ENCODE measurements around the gene TTC4. TPM values are rescaled to one million over a fixed set of nuclear protein-coding genes. Genes with fewer than 3 reads are reported as not detected.

Gene TTC4
- total RNA-seq, 1 donor from 2014 or later: 16.4 TPM

GRCh38 chr1:54697896-54698295, 17.8 kb upstream of the TTC4 start:
- Histone ChIP-seq H3K36me3 (no peaks in the 10 kb centered on the region), H3K4me1 (no peaks in the 10 kb centered on the region), H3K27ac (no peak overlapping the region), H3K9me3 (no peaks in the 10 kb centered on the region), H3K4me3 (no peak overlapping the region), H3K27me3 (no peaks in the 10 kb centered on the region)
- TF ChIP-seq CTCF (IDR thresholded peaks at IDR 0.05): no peak
- intact Hi-C loops (cut with DNase I): no loop called here
- ATAC-seq (no peak), DNase-seq (no peak)

- no peak overlapping the region for H3K27ac ChIP-seq
- intact Hi-C loops (cut with DNase I): no loop called here
- H3K9me3 ChIP-seq: no peaks in the 10 kb centered on the region
- H3K4me1 ChIP-seq: no peaks in the 10 kb centered on the region
- H3K4me3 ChIP-seq: no peak overlapping the region
- no peak for DNase-seq
- H3K36me3 ChIP-seq: no peaks in the 10 kb centered on the region
- H3K27me3 ChIP-seq: no peaks in the 10 kb centered on the region
- ATAC-seq: no peak
- no peak for TF ChIP-seq CTCF (IDR thresholded peaks at IDR 0.05)
Observed at GRCh38 chr1:54698346-54698745, 17.3 kb upstream of the TTC4 start.

DNA sequence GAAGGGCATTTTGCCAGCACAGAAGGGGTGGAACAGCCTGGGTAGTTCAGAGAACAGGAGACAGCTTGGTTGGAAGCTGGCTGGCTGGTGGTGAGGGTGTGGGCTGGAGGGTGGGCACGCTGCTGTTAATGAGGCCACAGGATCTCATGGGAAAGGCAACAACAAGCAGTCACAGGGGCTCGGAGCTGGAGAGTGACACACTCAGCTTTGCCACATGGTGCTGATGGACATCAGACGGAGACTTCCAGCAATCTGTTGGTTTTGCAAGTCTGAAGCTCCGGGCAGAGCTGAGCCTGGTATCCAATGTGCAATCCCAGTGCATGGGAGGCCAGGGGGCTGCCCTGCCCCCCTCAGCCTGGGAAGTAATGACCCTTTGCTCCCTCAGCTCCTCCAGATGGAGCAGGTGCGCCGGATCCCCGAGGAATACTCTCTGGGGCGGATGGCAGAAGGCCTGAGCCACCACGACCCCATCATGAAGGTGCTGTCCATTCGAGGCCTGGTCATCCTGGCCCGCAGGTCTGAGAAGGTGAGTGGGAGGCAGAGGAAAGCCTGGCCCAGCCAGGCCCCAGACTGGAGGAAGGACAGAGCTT, 15.6 kb upstream of the TTC4 start:
- Histone ChIP-seq H3K9me3 (no peaks in the 10 kb centered on the region), H3K4me3 (no peak overlapping the region), H3K27ac (no peak overlapping the region), H3K27me3 (no peaks in the 10 kb centered on the region), H3K36me3 (no peaks in the 10 kb centered on the region), H3K4me1 (no peaks in the 10 kb centered on the region)
- no peak for TF ChIP-seq CTCF (IDR thresholded peaks at IDR 0.05)
- intact Hi-C loops (cut with DNase I): no loop called here
- DNase-seq (no peak), ATAC-seq (no peak)

GRCh38 chr1:54701066-54701465, 14.6 kb upstream of the TTC4 start:
- no peak for DNase-seq
- intact Hi-C loops (cut with DNase I): no loop called here
- Histone ChIP-seq H3K36me3 (no peaks in the 10 kb centered on the region), H3K4me1 (no peaks in the 10 kb centered on the region), H3K27me3 (no peaks in the 10 kb centered on the region), H3K27ac (no peak overlapping the region), H3K9me3 (no peaks in the 10 kb centered on the region), H3K4me3 (no peak overlapping the region)
- TF ChIP-seq CTCF (IDR thresholded peaks at IDR 0.05): no peak
- no peak for ATAC-seq

GRCh38 chr1:54701996-54702395, 13.7 kb upstream of the TTC4 start:
- ATAC-seq (no peak), DNase-seq (no peak)
- H3K36me3 ChIP-seq: no peaks in the 10 kb centered on the region
- no peaks in the 10 kb centered on the region for H3K9me3 ChIP-seq
- no peaks in the 10 kb centered on the region for H3K27me3 ChIP-seq
- H3K27ac ChIP-seq: no peak overlapping the region
- no peak overlapping the region for H3K4me3 ChIP-seq
- no peak for TF ChIP-seq CTCF (IDR thresholded peaks at IDR 0.05)
- H3K4me1 ChIP-seq: no peaks in the 10 kb centered on the region
- intact Hi-C loops (cut with DNase I): no loop called here

DNA sequence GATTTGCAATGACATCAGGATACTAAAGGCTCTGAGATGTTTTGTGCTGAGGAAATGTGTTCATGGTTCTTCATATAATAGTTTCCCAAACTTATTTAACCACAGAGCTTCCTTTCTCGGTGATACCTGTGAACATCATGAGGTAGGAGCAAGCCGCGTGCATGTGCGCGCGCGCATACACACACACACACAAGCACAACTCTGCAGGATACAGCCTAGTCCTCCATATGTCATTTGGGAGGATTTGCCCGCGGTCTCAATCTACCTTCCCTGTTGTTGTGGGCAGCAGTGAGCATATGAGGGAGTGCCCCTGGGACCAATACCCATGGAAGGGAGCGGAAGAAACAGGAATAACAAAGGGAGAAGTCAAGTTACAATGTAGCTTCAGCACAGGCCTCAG, 12.2 kb upstream of the TTC4 start:
- intact Hi-C loops (cut with DNase I): no loop called here
- no peak overlapping the region for H3K4me3 ChIP-seq

More for the DNA sequence above, 12.2 kb upstream of the TTC4 start:
- Histone ChIP-seq H3K27me3 (no peaks in the 10 kb centered on the region), H3K4me1 (no peaks in the 10 kb centered on the region), H3K27ac (no peak overlapping the region), H3K9me3 (no peaks in the 10 kb centered on the region), H3K36me3 (no peaks in the 10 kb centered on the region)
- no peak for DNase-seq
- no peak for TF ChIP-seq CTCF (IDR thresholded peaks at IDR 0.05)
- no peak for ATAC-seq
